ENCODE measurements around the gene C17orf107.

Gene C17orf107

DNA sequence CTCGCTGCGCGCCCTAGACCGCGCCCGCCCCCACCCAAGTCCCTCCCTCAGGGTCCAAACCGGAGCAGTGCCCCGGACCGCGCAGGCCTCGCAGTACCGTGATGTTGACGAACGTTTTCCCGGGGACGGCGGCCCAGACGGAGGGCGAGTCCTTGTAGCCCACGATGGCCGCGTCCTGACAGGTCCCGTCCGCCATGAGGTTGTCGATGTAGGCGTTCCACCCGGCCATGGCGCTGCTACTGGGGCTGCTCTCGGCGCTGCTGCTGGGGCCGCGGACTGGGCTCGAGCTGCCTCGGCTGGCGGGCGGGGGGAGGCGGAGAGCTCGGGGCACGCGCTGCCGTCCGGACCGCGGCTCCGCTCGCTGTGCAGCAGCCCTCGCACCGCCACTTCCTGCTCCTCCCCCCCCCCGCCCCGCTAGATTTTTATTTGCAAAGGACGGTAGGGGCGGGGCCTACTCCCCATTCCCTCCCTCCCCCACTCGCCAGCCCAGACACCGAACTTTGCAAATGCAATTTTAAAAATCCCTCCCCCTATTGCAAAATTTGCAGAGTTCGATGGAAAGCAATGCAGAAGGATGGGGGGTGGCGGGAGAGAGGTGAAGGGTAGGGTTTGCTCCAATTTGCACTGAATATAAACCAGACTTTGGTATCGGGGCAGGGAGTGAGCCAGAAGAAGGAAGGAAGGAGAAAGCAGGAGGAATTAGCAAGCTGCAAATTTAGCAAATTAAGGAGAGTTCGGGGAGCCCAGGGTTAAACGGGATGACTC lies 49.0 kb downstream of the C17orf107 start, which contains the start of gene PFN1:
Gene PFN1 (minus strand): TSS at position 365 of the 765 bp plus-strand sequence. CDS start 136 bp downstream, at position 229.
- peak; percentile 77 to 85 for DNase-seq (ENCODE audit: low read depth in 2 of 2)

DNA sequence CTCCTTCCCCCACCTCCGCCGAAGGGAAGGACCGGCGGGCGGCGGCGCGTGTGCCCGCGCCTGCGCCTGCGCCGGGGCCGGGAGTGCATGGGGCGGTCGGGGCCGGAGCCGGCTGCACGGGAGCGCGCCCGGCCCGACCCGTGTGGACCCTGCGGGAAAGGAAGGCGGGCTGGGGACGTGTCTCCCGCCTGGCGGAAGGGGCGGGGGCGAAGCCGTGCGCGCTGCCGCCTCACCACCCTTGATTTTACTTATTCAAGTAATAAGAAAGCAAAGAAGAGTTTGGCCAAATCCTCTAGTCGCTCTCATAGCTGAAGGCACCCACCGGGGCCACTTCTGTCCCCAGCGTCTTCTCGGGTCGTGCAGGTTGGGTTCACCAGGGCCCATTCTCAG lies 49.6 kb downstream of the C17orf107 start:
- peak in 1 of 2 donors; percentile 39 for DNase-seq (ENCODE audit: low read depth in 2 of 2)

DNA sequence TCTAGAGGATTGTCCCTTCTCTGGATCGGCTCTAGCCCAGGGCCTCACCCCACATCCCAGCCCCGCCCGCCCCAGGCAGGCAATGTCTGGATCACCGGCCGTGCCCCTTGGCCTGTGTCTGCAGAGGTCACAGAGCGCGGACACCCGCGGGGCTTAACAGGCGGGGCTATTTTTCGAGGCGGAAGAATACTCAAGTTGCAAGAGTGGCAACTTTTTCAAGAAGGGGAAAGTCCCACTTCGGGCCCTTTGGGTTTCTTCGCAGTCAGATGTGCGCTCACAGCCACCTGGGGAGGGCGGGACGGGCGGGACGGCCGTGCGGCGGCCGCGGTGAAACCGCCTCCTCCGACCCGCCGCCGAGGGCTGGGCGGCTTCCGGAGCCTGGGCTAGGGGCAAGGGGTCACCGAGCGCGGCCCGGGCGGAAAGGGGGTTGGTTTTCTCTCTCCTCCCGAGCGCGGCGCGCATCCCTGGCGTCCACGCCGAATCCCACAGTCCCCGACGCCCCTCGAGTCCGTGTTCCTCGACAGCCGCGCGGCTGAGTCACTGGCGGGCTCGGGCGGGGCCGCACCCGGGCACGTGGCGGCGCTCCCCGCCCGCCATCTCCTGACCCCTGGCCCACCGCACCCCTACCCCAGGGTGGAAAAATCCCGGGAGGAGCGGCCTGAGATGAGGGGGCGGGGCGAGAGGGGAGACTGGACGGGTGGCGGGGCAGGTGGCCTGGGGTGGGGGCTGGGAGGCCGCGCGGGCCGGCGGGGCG lies 50.2 kb downstream of the C17orf107 start:
- DNase-seq (ENCODE audit: low read depth in 2 of 2): peak in 1 of 2 donors; percentile 54

DNA sequence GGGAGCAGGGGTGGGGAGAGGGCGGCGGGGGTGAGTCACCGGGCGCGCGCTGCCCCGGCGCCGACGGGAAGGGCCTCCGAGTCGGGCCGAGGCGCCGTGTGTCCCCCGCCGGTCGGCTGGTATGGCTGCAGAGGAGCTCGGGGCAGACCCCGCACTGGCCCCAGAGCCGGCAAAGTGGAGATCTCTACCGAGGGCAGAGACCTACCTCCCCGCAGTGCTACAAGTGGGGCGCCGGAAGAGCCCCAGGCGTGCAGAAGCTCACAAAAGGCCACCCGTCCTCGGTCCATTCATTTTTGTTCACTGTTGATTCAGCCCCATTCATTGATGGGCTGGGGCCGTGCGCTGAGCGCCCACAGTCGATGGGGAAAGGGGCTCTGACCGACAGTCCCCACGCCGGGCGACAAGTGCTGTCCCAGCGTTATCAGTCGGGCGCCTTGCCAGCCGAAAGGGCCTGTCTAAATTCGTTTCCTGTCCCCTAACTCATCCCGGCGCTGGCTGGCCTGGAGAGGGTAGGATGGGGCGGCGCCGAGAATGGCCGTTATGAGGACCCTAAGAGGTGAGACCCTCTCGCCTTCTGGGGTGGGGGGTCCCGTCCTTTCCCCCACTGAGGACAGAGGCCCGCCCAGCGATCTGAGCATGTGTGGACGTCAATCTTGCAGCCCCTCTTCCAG lies 50.9 kb downstream of the C17orf107 start:
- DNase-seq (ENCODE audit: low read depth in 2 of 2): no peak

DNA sequence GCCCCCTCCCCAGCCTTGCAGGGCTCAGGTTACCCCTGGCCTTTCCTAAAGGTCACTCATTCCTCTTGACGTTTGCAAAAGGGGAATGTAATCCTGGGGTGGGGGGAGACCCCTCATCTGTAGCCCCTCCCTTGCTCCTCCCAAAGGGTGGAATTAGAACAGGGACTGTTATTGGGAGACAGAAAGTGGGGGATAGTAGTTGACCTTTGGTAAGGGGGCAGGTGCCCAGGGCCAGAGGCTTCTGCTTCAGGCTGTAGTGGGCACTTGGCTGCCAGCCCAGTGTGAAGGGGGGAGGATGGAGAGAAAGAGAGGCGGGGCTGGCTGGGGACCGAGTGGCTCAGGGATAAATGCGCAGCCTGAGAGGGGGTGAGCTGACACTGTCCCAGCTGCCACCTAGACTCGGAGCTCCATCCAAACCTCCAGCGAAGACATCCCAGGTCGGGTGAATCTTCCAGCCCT lies 51.4 kb downstream of the C17orf107 start, which contains the start of gene ENO3:
Gene ENO3 (plus strand): TSS at position 374 of the 459 bp plus-strand sequence. CDS start 711 bp downstream, outside the sequence.
- DNase-seq (ENCODE audit: low read depth in 2 of 2): no peak

DNA sequence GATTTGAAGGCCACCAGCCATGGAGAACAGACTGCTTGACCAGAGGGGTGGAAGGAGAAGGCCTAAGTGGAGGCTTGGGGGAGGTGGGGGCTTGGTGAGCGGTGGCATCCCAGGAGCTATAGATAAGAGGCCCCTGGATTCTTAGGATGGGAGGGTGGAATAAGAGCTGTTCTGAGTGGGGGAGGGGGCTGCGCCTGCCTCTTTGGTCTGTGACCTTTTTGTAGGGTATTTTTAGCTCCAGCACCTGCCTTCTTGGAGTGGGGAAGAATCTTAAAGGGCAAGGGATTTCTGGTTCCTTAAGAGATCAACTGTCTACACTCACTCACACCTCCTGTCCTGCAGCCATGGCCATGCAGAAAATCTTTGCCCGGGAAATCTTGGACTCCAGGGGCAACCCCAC lies 52.1 kb downstream of the C17orf107 start:
- DNase-seq (ENCODE audit: low read depth in 2 of 2): no peak
